HEK293 (cell line): ENCODE results near the gene PLSCR3.

Experiments used
- OSR2 ChIP-seq: fragments of 450-650 bp; formaldehyde crosslinking; IDR thresholded peaks from 2 replicates; pipeline ENCODE4 v1.5.1; 2016; ENCODE audit warnings: missing biosample characterization, missing genetic modification characterization
- ZNF132 ChIP-seq: fragments of 450-650 bp; formaldehyde crosslinking; IDR thresholded peaks from 2 replicates; pipeline ENCODE4 v1.5.1; 2017; ENCODE audit warnings: missing biosample characterization, missing genetic modification characterization, borderline replicate concordance
- ZNF274 ChIP-seq, 2 experiments: fragments of 200-500 bp in 1 of 2; fragments of 450-650 bp in 1 of 2; sonication (Bioruptor generic) in 1 of 2; formaldehyde crosslinking in 1 of 2; IDR thresholded peaks; 2 replicates each; pipeline versions ENCODE4 v1.5.1 to v1.6.1; 2014 to 2016; ENCODE audit warnings: borderline replicate concordance in 1 of 2, inconsistent platforms in 1 of 2, low read length in 1 of 2, missing biosample characterization in 1 of 2, missing genetic modification characterization in 1 of 2
- ZNF747 ChIP-seq: fragments of 450-650 bp; formaldehyde crosslinking; IDR thresholded peaks from 2 replicates; pipeline ENCODE4 v1.5.1; 2016; ENCODE audit warnings: missing biosample characterization, missing genetic modification characterization
- TF ChIP-seq, protein P1 (sequence below): fragments of 450-650 bp; formaldehyde crosslinking; IDR thresholded peaks from 2 replicates; pipeline ENCODE4 v1.5.1; 2016; ENCODE audit warnings: missing biosample characterization, missing genetic modification characterization
- TF ChIP-seq, protein P2 (sequence below): IDR thresholded peaks from 2 replicates; pipeline ENCODE4 v1.6.1; 2011; ENCODE audit warnings: mild to moderate bottlenecking, low read depth, low read length, borderline replicate concordance
- TF ChIP-seq, protein P3 (sequence below): fragments of 450-650 bp; formaldehyde crosslinking; IDR thresholded peaks from 2 replicates; pipeline ENCODE4 v1.5.1; 2016; ENCODE audit warnings: missing biosample characterization, missing genetic modification characterization
- TF ChIP-seq, protein P4 (sequence below): fragments of 450-650 bp; formaldehyde crosslinking; IDR thresholded peaks from 2 replicates; pipeline ENCODE4 v1.5.1; 2016; ENCODE audit warnings: missing biosample characterization, missing genetic modification characterization

DNA sequence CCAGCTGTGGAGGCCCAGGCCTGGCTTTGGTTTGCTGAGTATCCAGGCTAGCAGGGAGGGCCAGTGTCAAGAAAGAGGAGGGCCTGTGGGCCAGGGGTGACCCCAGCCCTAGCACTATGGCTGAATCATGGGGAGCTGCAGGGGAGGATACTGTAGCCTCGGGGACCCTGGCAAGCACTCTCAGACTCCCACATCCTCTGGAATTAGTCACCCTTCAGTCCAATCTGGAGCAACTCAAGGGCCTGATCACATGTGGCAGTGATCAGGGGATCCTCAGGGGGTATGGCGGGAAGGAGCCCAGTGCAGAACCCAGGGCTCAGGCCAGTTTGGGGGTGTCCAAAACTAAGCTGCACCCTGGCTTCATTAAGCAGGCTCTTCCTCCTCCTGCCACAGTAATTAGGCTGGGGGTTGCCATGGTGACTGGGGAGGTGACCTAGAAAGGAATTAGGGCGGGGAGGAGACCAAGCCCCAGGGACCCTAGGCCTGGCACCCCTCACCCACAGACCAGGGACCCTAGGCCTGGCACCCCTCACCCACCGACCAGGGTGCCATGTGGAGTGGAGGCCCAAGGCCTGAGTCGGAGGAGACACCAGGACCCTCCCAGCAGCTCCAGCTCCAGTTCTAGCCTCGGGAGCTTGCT is 19.1 kb upstream of the PLSCR3 start:
- TF ChIP-seq ZNF274 (IDR thresholded peaks at IDR 0.05; ENCODE audit: low read length) (no peak), ZNF274 (tag by site-specific recombination; IDR thresholded peaks at IDR 0.05; ENCODE audit: borderline replicate concordance) (no peak), ZNF132 (tag by site-specific recombination) (no peak), OSR2 (tag by site-specific recombination) (no peak), ZNF747 (tag by site-specific recombination) (no peak)
- TF ChIP-seq, protein P1, sequence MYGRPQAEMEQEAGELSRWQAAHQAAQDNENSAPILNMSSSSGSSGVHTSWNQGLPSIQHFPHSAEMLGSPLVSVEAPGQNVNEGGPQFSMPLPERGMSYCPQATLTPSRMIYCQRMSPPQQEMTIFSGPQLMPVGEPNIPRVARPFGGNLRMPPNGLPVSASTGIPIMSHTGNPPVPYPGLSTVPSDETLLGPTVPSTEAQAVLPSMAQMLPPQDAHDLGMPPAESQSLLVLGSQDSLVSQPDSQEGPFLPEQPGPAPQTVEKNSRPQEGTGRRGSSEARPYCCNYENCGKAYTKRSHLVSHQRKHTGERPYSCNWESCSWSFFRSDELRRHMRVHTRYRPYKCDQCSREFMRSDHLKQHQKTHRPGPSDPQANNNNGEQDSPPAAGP = no peak
- TF ChIP-seq, protein P2, sequence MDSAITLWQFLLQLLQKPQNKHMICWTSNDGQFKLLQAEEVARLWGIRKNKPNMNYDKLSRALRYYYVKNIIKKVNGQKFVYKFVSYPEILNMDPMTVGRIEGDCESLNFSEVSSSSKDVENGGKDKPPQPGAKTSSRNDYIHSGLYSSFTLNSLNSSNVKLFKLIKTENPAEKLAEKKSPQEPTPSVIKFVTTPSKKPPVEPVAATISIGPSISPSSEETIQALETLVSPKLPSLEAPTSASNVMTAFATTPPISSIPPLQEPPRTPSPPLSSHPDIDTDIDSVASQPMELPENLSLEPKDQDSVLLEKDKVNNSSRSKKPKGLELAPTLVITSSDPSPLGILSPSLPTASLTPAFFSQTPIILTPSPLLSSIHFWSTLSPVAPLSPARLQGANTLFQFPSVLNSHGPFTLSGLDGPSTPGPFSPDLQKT = no peak
- TF ChIP-seq, protein P3, sequence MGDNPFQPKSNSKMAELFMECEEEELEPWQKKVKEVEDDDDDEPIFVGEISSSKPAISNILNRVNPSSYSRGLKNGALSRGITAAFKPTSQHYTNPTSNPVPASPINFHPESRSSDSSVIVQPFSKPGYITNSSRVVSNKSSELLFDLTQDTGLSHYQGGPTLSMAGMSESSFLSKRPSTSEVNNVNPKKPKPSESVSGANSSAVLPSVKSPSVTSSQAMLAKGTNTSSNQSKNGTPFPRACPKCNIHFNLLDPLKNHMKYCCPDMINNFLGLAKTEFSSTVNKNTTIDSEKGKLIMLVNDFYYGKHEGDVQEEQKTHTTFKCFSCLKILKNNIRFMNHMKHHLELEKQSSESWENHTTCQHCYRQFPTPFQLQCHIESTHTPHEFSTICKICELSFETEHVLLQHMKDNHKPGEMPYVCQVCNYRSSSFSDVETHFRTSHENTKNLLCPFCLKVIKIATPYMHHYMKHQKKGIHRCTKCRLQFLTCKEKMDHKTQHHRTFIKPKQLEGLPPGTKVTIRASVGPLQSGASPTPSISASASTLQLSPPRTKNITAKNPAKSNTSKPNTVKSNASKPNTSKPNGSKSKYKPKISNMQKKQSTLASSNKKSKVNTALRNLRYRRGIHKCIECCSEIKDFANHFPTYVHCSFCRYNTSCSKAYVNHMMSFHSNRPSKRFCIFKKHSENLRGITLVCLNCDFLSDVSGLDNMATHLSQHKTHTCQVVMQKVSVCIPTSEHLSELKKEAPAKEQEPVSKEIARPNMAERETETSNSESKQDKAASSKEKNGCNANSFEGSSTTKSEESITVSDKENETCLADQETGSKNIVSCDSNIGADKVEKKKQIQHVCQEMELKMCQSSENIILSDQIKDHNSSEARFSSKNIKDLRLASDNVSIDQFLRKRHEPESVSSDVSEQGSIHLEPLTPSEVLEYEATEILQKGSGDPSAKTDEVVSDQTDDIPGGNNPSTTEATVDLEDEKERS (tag by site-specific recombination) = no peak
- TF ChIP-seq, protein P4, sequence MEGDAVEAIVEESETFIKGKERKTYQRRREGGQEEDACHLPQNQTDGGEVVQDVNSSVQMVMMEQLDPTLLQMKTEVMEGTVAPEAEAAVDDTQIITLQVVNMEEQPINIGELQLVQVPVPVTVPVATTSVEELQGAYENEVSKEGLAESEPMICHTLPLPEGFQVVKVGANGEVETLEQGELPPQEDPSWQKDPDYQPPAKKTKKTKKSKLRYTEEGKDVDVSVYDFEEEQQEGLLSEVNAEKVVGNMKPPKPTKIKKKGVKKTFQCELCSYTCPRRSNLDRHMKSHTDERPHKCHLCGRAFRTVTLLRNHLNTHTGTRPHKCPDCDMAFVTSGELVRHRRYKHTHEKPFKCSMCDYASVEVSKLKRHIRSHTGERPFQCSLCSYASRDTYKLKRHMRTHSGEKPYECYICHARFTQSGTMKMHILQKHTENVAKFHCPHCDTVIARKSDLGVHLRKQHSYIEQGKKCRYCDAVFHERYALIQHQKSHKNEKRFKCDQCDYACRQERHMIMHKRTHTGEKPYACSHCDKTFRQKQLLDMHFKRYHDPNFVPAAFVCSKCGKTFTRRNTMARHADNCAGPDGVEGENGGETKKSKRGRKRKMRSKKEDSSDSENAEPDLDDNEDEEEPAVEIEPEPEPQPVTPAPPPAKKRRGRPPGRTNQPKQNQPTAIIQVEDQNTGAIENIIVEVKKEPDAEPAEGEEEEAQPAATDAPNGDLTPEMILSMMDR (tag by site-specific recombination) = no peak
